ENCODE data around the gene SLC35B2.

GRCh38 chr6:44230034-44230675, 27.2 kb downstream of the SLC35B2 start:
- TF ChIP-seq CTCF (IDR thresholded peaks at IDR 0.05) = no peak
- no peak for TF ChIP-seq POLR2A (IDR thresholded peaks at IDR 0.05)
